ENCODE measurements around the gene NGRN.

GRCh38 chr15:90219421-90220141 is 45.9 kb upstream of the NGRN start:
- no peak for TF ChIP-seq ZFP30 (CRISPR knock-in tag; IDR thresholded peaks at IDR 0.05)
- TF ChIP-seq POU6F1 (CRISPR knock-in tag; IDR thresholded peaks at IDR 0.05; ENCODE audit: borderline replicate concordance, low read depth) = no peak
- TF ChIP-seq TCF4 (CRISPR knock-in tag; IDR thresholded peaks at IDR 0.05; ENCODE audit: borderline replicate concordance) = no peak
- no peak for TF ChIP-seq ZNF565 (CRISPR knock-in tag; conservative IDR thresholded peaks at IDR 0.05; ENCODE audit: low read depth)
- no peak for TF ChIP-seq ARNTL (CRISPR knock-in tag; IDR thresholded peaks at IDR 0.05; ENCODE audit: borderline replicate concordance, low read depth)
- no peak for TF ChIP-seq CSRNP3 (CRISPR knock-in tag; IDR thresholded peaks at IDR 0.05)
- TF ChIP-seq PATZ1 (CRISPR knock-in tag; IDR thresholded peaks at IDR 0.05; ENCODE audit: borderline replicate concordance) = no peak
- TF ChIP-seq ZFP3 (CRISPR knock-in tag; IDR thresholded peaks at IDR 0.05) = no peak
- no peak for TF ChIP-seq SNAI2 (CRISPR knock-in tag; IDR thresholded peaks at IDR 0.05)
- TF ChIP-seq OSR1 (CRISPR knock-in tag; IDR thresholded peaks at IDR 0.05) = no peak
- no peak for TF ChIP-seq CREB5 (CRISPR knock-in tag; IDR thresholded peaks at IDR 0.05; ENCODE audit: low read depth)
- no peak for TF ChIP-seq GLIS3 (CRISPR knock-in tag; IDR thresholded peaks at IDR 0.05)
- no peak for TF ChIP-seq ISL1 (CRISPR knock-in tag; IDR thresholded peaks at IDR 0.05)

All from SK-N-SH treated with all-trans-retinoic acid at 6 μM for 48 hours (cell line).